Limb (tissue), 2 donors: ENCODE results near the gene SRSF9.
"Not testable (repeated sequence)": the region's sequence is repeated elsewhere in the genome, so short reads cannot be mapped to it uniquely, and the experiment has no call there.

ENCODE experiments used
- DNase-seq, 2 donors: peaks; one replicate each; pipeline ENCODE4 v3.0.0-alpha.2; 2016; ENCODE audit errors: extremely low spot score in 2 of 2

Gene SRSF9

GRCh38 chr12:120453060-120453750 lies 16.3 kb downstream of the SRSF9 start:
- no peak for DNase-seq

GRCh38 chr12:120452524-120452923 lies 17.0 kb downstream of the SRSF9 start:
- DNase-seq, result not testable (repeated sequence)

DNA sequence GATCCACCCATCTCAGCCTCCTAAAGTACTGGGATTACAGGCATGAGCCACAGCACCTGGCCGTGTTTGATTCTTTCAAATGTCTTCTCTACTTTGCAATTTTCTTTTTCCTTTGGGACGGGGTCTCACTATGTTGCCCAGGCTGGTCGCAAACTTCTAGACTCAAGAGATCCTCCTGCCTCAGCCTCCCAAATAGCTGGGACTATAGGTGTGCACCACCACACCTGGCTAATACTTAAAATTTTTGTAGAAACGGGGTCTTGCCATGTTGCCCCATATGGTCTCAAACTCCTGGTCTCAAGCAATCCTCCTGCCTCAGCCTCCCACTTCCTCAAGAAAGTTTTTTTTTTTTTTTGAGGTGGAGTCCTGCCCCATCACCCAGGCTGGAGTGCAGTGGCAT lies 21.6 kb downstream of the SRSF9 start:
- no peak for DNase-seq

- not testable (repeated sequence) for DNase-seq
Observed at GRCh38 chr12:120446844-120447178, 22.7 kb downstream of the SRSF9 start.

GRCh38 chr12:120445911-120446843 lies 23.4 kb downstream of the SRSF9 start, which contains the start of the genes GATC and TRIAP1:
Gene GATC, plus strand, starts transcription at chr12:120446444. Its CDS starts 37 bp downstream, at chr12:120446481.
Gene TRIAP1, minus strand, starts transcription at chr12:120446384. Its CDS starts 12 bp downstream, at chr12:120446372.
- DNase-seq, result peak; percentile 81 to 95

- DNase-seq, result no peak
Observed at GRCh38 chr12:120444676-120445075, 24.9 kb downstream of the SRSF9 start.

- peak in 1 of 2 donors; percentile 73 for DNase-seq
Observed at GRCh38 chr12:120439646-120440247, 29.8 kb downstream of the SRSF9 start.

DNA sequence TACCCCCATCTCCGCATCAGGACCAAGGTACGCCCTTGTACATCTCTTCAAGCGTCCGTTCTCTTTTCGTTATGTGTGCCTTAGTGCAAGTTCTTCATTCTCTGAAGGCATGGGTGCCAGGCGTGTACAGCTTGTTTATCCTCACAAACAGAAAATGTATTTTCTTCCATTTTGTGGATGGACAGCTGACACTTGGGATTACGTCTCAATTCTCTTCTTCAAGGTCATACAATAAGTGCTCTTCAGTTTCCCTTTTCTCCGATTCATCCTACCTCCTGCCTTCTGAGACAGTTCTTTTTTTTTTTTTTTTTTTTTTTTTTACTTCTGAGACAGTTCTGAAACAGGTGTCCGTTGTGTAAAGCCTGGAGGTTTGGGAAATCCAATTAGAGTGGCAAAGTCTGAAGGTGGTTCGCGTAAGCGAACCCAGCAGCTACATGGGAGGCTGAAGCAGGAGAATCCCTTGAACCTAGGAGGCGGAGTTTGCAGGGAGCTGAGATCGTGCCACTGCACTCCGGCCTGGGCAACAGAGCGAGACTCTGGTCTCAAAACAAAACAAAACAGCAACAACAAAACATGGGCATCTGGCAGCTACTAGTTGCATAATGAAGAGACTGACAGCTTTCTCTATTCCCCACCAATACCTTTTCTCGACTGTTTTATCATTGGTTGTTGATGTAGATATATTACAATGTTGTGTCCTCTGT lies 30.9 kb downstream of the SRSF9 start:
- DNase-seq, result no peak

- peak; percentile 92 to 96 for DNase-seq
Observed at GRCh38 chr12:120437735-120438494, 31.6 kb downstream of the SRSF9 start, which contains the start of gene COX6A1. Gene COX6A1, plus strand, starts transcription at chr12:120438113. Its CDS starts 14 bp downstream, at chr12:120438127.

DNA sequence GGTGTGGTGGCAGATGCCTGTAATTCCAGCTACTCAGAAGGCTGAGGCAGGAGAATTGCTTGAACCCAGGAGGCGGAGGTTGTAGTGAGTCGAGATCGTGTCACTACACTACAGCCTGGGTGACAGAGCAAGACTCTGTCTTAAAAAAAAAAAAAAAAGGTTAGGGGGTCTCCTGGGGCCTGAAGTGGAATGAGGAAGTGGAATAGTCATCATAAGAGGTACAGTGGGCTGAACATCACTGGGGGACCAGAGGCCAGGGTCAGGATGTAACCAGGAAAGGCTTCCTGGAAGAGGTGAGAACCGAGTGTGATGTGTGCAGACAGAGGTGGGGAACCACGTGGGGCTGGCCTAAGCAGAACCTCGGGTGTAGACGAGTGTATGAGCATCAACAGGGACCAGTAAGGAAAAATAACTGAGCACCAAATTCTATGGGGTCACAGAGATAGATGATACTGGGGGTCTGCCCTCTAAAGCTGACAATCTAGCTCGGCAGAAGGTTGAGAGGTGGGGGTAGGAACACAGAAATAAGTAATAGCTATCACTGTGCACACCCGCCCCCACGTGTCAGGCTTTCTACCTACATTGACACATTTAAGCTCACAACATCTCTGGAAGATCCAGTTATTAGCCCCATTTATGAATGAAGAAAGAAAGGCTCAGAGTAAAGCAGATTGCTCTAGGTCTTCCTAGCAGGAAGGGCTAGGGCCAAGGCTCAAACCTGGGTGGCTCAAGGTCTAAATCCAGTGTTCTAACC lies 36.6 kb downstream of the SRSF9 start:
- no peak for DNase-seq

GRCh38 chr12:120429368-120429767 lies 40.2 kb downstream of the SRSF9 start:
- no peak for DNase-seq

GRCh38 chr12:120428597-120429229 lies 40.8 kb downstream of the SRSF9 start:
- DNase-seq, result no peak

GRCh38 chr12:120425797-120426196 lies 43.8 kb downstream of the SRSF9 start:
- DNase-seq, result no peak

- DNase-seq, result no peak
Observed at GRCh38 chr12:120422892-120423456, 46.6 kb downstream of the SRSF9 start.

DNA sequence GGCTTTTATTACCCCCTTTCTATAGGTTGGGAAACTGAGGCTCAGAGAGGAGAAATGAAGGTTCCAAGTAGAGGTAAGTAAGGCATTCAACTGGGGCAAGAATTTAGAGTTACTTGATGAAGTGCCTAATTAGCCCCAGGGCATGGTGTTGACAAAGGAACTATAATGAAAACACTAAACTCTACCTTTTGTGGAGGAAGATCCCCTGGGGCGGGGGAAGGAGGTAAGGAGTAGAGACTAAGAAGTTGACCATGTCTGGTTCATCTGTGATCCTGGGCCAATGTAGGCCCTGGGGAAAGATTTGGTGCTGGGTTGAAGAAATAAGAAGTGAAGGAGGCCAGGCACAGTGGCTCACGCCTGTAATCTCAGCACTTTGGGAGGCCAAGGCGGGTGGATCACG lies 47.8 kb downstream of the SRSF9 start:
- no peak for DNase-seq

DNA sequence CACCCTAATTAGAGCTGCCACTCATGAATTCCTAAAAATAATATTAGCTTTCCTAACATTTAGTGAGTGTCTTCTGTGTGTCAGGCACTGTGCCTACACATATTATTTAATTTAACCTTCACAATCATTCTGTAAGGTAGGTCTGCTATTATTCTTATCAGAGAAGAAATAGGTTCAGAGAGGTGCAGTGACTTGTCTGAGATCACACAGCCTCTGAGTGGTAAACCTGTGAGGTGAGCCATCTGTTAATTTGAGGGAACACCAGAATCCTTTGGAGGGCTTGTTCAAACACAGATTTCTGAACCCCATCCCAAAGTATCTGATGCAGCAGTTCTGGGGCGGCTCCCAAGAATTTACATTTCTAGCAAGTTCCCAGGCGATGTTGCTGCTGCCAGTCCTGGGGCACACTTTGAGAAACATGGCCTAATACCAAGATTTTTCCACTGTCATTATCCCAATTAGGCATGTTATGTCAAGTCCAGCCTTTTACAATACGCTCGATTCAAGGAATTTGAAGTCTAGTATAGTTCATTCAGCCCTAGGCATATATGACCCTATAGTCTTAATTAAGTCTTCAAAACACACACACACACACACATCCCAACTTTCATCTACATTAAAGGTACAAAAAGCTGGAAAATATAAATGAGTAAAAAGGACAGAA lies 51.5 kb downstream of the SRSF9 start:
- DNase-seq, result no peak

DNA sequence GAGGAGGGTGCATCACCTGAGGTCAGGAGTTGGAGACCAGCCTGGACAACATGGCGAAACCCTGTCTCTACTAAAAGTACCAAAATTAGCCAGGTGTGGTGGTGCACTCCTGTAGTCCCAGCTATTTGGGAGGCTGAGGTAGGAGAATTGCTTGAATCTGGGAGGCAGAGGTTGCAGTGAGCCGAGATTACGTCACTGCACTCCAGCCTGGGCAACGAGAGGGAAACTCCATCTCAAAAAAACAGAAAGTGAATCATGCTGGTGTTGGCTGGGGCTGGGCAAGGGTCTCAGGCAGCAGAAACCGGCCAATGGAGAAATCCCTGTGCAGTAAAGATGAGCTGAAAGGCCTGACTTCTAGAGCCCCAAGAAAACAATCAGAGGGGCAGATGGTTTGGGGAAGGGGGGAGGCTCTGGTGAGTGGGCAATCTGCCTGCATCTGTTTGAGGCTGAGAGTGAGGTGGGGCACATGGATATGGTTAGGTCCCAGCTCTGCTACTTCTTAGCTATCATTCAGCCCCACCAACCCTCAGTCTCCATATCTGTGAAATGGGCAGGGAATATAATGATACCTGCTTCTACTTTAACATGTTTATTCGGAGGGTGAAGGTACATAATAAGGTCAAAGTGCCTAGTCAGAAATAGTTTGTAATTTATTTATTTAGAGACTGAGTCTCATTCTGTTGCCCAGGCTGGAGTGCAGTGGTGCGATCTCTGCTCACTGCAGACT lies 52.9 kb downstream of the SRSF9 start:
- DNase-seq, result no peak
